ENCODE results near the gene KRT17. TPM values are rescaled to one million over a fixed set of nuclear protein-coding genes. Genes with fewer than 3 reads are reported as not detected.

The KRT17 gene
- total and polyA plus RNA-seq, 10 of the 15 experiments (the other 5 are each of a cell fraction or from before 2014, with no cell fraction given), result 0.47 to 30.0 (median 2.5) TPM

- no peak for TF ChIP-seq TAF1 (IDR thresholded peaks at IDR 0.05; ENCODE audit: borderline replicate concordance, low read depth, low read length)
- TF ChIP-seq SRF (IDR thresholded peaks at IDR 0.05; ENCODE audit: low read depth in 2 of 2, low read length in 2 of 2), result no peak
- TF ChIP-seq PKNOX1 (IDR thresholded peaks at IDR 0.05), result no peak
Measured at GRCh38 chr17:41667280-41668041, 43.1 kb upstream of the KRT17 start (continued).

GRCh38 chr17:41666708-41667279, 42.4 kb upstream of the KRT17 start:
- ChIA-PET RAD21 (ENCODE audit: unreplicated experiment) (interaction anchor here (0.9 to 9.6 kb wide), 9 partner anchors 9 to 1134 kb away, joined by 3 to 193 read pairs (median 16); partner anchors contain the start of gene EIF1), CTCF (interaction anchor here (0.6 to 12.0 kb wide), 23 partner anchors 13 to 1698 kb away, joined by 3 to 420 read pairs (median 4); partner anchors contain the start of gene EIF1), SMC1A (ENCODE audit: uncharacterized antibody, unreplicated experiment) (interaction anchor here (0.8 to 6.9 kb wide), 12 partner anchors 12 to 1124 kb away, joined by 3 to 92 read pairs (median 10); partner anchors contain the start of gene EIF1), POLR2A (interaction anchor here (0.6 to 8.3 kb wide), 8 partner anchors 11 to 1360 kb away, joined by 3 to 103 read pairs (median 4); partner anchors contain the start of gene EIF1)
- in situ Hi-C loops (cut with MboI), result loop anchor here (10.0 kb wide), 1 partner anchor 1052 kb away; no protein-coding TSS in a partner anchor
- FAIRE-seq (no peak), ATAC-seq (peak; percentile 73), DNase-seq (ENCODE audit: low read depth, low spot score) (peak; percentile 66)
- no TSS peak for BruUV-seq (replicated peaks)
- H3K9me3 ChIP-seq (replicated peaks; ENCODE audit: control insufficient read depth, insufficient read depth, low read length), result no peaks in the 10 kb centered on the region
- H3K27me3 ChIP-seq (replicated peaks in 1 of 2; ENCODE audit: control insufficient read depth in 2 of 2, insufficient read depth in 2 of 2, low read length in 1 of 2), result no peaks in the 10 kb centered on the region
- H3K4me3 ChIP-seq, result peak overlapping the region; percentile 73; the same call in 1 of the 2 replicates
- H3K4me1 ChIP-seq (ENCODE audit: control insufficient read depth, insufficient read depth, low read length), result peaks cover 39% of the 10 kb centered on the region
- peak overlapping the region; percentile 72 for H2AFZ ChIP-seq (ENCODE audit: control insufficient read depth, low read depth, low read length)
- H3K36me3 ChIP-seq (ENCODE audit: control insufficient read depth in 2 of 2, insufficient read depth in 2 of 2, low read length in 1 of 2), result no peaks in the 10 kb centered on the region
- intact Hi-C loops (cut with micrococcal nuclease; ENCODE audit: unreplicated experiment), result loop anchor here (2.0 to 5.0 kb wide), 2 partner anchors 22 to 1049 kb away; partner anchors contain the start of gene EIF1
- peak overlapping the region; percentile 99 for H3K4me2 ChIP-seq (ENCODE audit: control insufficient read depth, insufficient read depth)
- H3K9ac ChIP-seq (ENCODE audit: control insufficient read depth, insufficient read depth, low read length), result peak overlapping the region; percentile 59
- peak overlapping the region; percentile 67 for H3K27ac ChIP-seq (ENCODE audit: control insufficient read depth, insufficient read depth)
- no peaks in the 10 kb centered on the region for H3K79me2 ChIP-seq (ENCODE audit: control insufficient read depth, insufficient read depth, low read length)
- H4K20me1 ChIP-seq (ENCODE audit: control insufficient read depth, insufficient read depth), result no peaks in the 10 kb centered on the region
- 1% methylated on average over 20 of the region's 23 CpGs for WGBS (ENCODE audit: insufficient coverage, insufficient replicate concordance, low lambda C conversion rate, missing lambda C conversion rate)
- TF ChIP-seq YY1 (IDR thresholded peaks at IDR 0.05; ENCODE audit: low read depth, low read length), result peak; percentile 67; the same call in 1 of the 2 replicates
- peak; percentile 26; the same call in 1 of the 2 replicates for TF ChIP-seq HCFC1 (IDR thresholded peaks at IDR 0.05; ENCODE audit: low read length)
- TF ChIP-seq GABPA (IDR thresholded peaks at IDR 0.05; ENCODE audit: low read depth), result no peak
- TF ChIP-seq SKIL (IDR thresholded peaks at IDR 0.05; ENCODE audit: low read depth, poor library complexity, severe bottlenecking), result peak; percentile 21
- TF ChIP-seq TCF3 (IDR thresholded peaks at IDR 0.05; ENCODE audit: borderline replicate concordance, insufficient read depth, low read depth, low read length), result 0 out of 2 replicates have a peak, but pooled peaks have one; percentile 8
- TF ChIP-seq MEF2B (IDR thresholded peaks at IDR 0.05; ENCODE audit: partially characterized antibody, poor library complexity, severe bottlenecking), result no peak
- peak in 1 of 2 experiments; percentile 18; a peak in 1 of 4 replicates for TF ChIP-seq IKZF2 (IDR thresholded peaks at IDR 0.05)
- 0 out of 2 replicates have a peak, but pooled peaks have one; percentile 13 for TF ChIP-seq ZSCAN29 (IDR thresholded peaks at IDR 0.05)
- TF ChIP-seq PKNOX1 (IDR thresholded peaks at IDR 0.05), result peak; percentile 72
- no peak for TF ChIP-seq ZNF217 (IDR thresholded peaks at IDR 0.05)
- TF ChIP-seq E2F4 (IDR thresholded peaks at IDR 0.05; ENCODE audit: low read depth, low read length), result peak; percentile 12; the same call in 1 of the 2 replicates
- TF ChIP-seq NR2F1 (conservative IDR thresholded peaks at IDR 0.05), result peak; percentile 79
